ENCODE measurements around the gene NOTCH1.

NOTCH1 gene

GRCh38 chr9:136473354-136473721 is 72.5 kb downstream of the NOTCH1 start:
- Histone ChIP-seq H3K4me2 (ENCODE audit: insufficient read depth, low read length) (no peak overlapping the region), H3K79me2 (ENCODE audit: insufficient read depth, low read length) (peaks cover 94% of the 10 kb centered on the region), H3K27me3 (ENCODE audit: insufficient read depth, low read length, poor library complexity) (no peaks in the 10 kb centered on the region), H3K9ac (ENCODE audit: low read depth, low read length) (no peak overlapping the region), H3K9me3 (ENCODE audit: insufficient read depth, low read length, severe bottlenecking) (no peaks in the 10 kb centered on the region), H3K36me3 (ENCODE audit: insufficient read depth, low read length) (peaks cover 98% of the 10 kb centered on the region), H3K4me1 (ENCODE audit: insufficient read depth, low read length) (no peaks in the 10 kb centered on the region), H3K4me3 (ENCODE audit: low read depth in 1 of 2, low read length in 2 of 2) (no peak overlapping the region), H2AFZ (ENCODE audit: low read depth, low read length) (no peak overlapping the region), H3K27ac (ENCODE audit: low read length) (no peak overlapping the region), H4K20me1 (ENCODE audit: insufficient read depth, low read length) (peaks cover 87% of the 10 kb centered on the region)
- ATAC-seq (ENCODE audit: insufficient read depth, low read depth) (no peak), DNase-seq (no peak)
- TF ChIP-seq CTCF (IDR thresholded peaks at IDR 0.05; ENCODE audit: borderline replicate concordance, extremely low read depth, low read length, poor library complexity, severe bottlenecking) (no peak), EZH2 (IDR thresholded peaks at IDR 0.05; ENCODE audit: borderline replicate concordance, low read depth, low read length, severe bottlenecking) (no peak)

GRCh38 chr9:136472640-136473353 is 73.1 kb downstream of the NOTCH1 start:
- Histone ChIP-seq H3K27ac (ENCODE audit: low read length) (no peak overlapping the region), H3K36me3 (ENCODE audit: insufficient read depth, low read length) (peaks cover 99% of the 10 kb centered on the region), H2AFZ (ENCODE audit: low read depth, low read length) (no peak overlapping the region), H3K27me3 (ENCODE audit: insufficient read depth, low read length, poor library complexity) (no peaks in the 10 kb centered on the region), H3K9ac (ENCODE audit: low read depth, low read length) (no peak overlapping the region), H3K4me2 (ENCODE audit: insufficient read depth, low read length) (no peak overlapping the region), H4K20me1 (ENCODE audit: insufficient read depth, low read length) (peaks cover 84% of the 10 kb centered on the region), H3K79me2 (ENCODE audit: insufficient read depth, low read length) (peaks cover 91% of the 10 kb centered on the region), H3K4me3 (ENCODE audit: low read depth in 1 of 2, low read length in 2 of 2) (no peak overlapping the region), H3K4me1 (ENCODE audit: insufficient read depth, low read length) (no peaks in the 10 kb centered on the region), H3K9me3 (ENCODE audit: insufficient read depth, low read length, severe bottlenecking) (no peaks in the 10 kb centered on the region)
- DNase-seq: no peak
- no peak for TF ChIP-seq CTCF (IDR thresholded peaks at IDR 0.05; ENCODE audit: borderline replicate concordance, extremely low read depth, low read length, poor library complexity, severe bottlenecking)
- TF ChIP-seq EZH2 (IDR thresholded peaks at IDR 0.05; ENCODE audit: borderline replicate concordance, low read depth, low read length, severe bottlenecking): no peak
- no peak for ATAC-seq (ENCODE audit: insufficient read depth, low read depth)

- Histone ChIP-seq H4K20me1 (ENCODE audit: insufficient read depth, low read length) (peaks cover 76% of the 10 kb centered on the region), H3K9me3 (ENCODE audit: insufficient read depth, low read length, severe bottlenecking) (no peaks in the 10 kb centered on the region), H3K9ac (ENCODE audit: low read depth, low read length) (no peak overlapping the region), H3K4me1 (ENCODE audit: insufficient read depth, low read length) (no peaks in the 10 kb centered on the region), H3K36me3 (ENCODE audit: insufficient read depth, low read length) (peaks cover 98% of the 10 kb centered on the region), H3K27ac (ENCODE audit: low read length) (no peak overlapping the region), H3K27me3 (ENCODE audit: insufficient read depth, low read length, poor library complexity) (no peaks in the 10 kb centered on the region), H3K4me2 (ENCODE audit: insufficient read depth, low read length) (no peak overlapping the region), H3K4me3 (ENCODE audit: low read depth in 1 of 2, low read length in 2 of 2) (no peak overlapping the region), H3K79me2 (ENCODE audit: insufficient read depth, low read length) (peaks cover 82% of the 10 kb centered on the region), H2AFZ (ENCODE audit: low read depth, low read length) (no peak overlapping the region)
- ATAC-seq (ENCODE audit: insufficient read depth, low read depth) (no peak; the same call in 2 of the 3 replicates), DNase-seq (no peak)
- TF ChIP-seq CTCF (IDR thresholded peaks at IDR 0.05; ENCODE audit: borderline replicate concordance, extremely low read depth, low read length, poor library complexity, severe bottlenecking) (no peak), EZH2 (IDR thresholded peaks at IDR 0.05; ENCODE audit: borderline replicate concordance, low read depth, low read length, severe bottlenecking) (no peak)
Observed at GRCh38 chr9:136471802-136472487, 73.9 kb downstream of the NOTCH1 start.

Measured in DND-41 (cell line).